ENCODE measurements around the gene NFIA. TPM values are rescaled to one million over a fixed set of nuclear protein-coding genes. Genes with fewer than 3 reads are reported as not detected.

Gene NFIA
- total RNA-seq, 1 experiment from 2014 or later, result 20.9 TPM

DNA sequence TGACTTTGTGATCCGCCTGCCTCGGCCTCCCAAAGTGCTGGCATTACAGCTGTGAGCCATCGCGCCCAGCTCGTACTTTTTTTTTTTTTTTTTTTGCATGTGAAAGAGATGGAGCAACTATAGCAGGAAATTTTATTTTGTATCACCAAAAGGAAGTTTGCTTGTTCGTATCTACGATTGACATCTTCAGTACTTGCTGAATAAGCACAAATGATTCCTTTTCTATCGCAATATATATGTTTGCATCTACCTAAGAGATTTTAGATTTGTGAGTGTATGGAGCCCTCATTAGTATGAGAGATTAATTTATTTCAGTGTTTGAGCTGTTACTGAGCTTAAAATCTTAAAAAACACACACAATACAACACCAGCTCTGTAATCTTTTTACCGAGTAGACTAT, 143.1 kb downstream of the NFIA start:
- intact Hi-C loops (cut with micrococcal nuclease; ENCODE audit: unreplicated experiment) (no loop called here), in situ Hi-C loops (cut with HindIII; ENCODE audit: low pct_unique_long_range_greater_than_20kb, low sequenced_read_pairs) (no loop called here)
- no peak overlapping the region for H3K4me3 ChIP-seq (ENCODE audit: low read depth in 2 of 2, low read length in 2 of 2)
- H3K27me3 ChIP-seq (ENCODE audit: control insufficient read depth, insufficient read depth, low read length), result no peaks in the 10 kb centered on the region
- BruUV-seq (replicated peaks), result no TSS peak
- H3K9me3 ChIP-seq (ENCODE audit: control insufficient read depth, insufficient read depth, low read depth, low read length), result no peaks in the 10 kb centered on the region
- H3K36me3 ChIP-seq (ENCODE audit: control insufficient read depth, insufficient read depth, low read length), result no peaks in the 10 kb centered on the region
- TF ChIP-seq POLR2AphosphoS5 (IDR thresholded peaks at IDR 0.05; ENCODE audit: low read depth, low read length) (no peak), TCF7L2 (IDR thresholded peaks at IDR 0.05; ENCODE audit: low read depth, low read length) (no peak), SIN3A (IDR thresholded peaks at IDR 0.05; ENCODE audit: borderline replicate concordance, insufficient read depth, low read depth, low read length) (no peak), CTCF (IDR thresholded peaks at IDR 0.05) (no peak)
- TF ChIP-seq, protein P1, sequence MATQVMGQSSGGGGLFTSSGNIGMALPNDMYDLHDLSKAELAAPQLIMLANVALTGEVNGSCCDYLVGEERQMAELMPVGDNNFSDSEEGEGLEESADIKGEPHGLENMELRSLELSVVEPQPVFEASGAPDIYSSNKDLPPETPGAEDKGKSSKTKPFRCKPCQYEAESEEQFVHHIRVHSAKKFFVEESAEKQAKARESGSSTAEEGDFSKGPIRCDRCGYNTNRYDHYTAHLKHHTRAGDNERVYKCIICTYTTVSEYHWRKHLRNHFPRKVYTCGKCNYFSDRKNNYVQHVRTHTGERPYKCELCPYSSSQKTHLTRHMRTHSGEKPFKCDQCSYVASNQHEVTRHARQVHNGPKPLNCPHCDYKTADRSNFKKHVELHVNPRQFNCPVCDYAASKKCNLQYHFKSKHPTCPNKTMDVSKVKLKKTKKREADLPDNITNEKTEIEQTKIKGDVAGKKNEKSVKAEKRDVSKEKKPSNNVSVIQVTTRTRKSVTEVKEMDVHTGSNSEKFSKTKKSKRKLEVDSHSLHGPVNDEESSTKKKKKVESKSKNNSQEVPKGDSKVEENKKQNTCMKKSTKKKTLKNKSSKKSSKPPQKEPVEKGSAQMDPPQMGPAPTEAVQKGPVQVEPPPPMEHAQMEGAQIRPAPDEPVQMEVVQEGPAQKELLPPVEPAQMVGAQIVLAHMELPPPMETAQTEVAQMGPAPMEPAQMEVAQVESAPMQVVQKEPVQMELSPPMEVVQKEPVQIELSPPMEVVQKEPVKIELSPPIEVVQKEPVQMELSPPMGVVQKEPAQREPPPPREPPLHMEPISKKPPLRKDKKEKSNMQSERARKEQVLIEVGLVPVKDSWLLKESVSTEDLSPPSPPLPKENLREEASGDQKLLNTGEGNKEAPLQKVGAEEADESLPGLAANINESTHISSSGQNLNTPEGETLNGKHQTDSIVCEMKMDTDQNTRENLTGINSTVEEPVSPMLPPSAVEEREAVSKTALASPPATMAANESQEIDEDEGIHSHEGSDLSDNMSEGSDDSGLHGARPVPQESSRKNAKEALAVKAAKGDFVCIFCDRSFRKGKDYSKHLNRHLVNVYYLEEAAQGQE (IDR thresholded peaks at IDR 0.05; ENCODE audit: insufficient read depth in 1 of 2, low read depth in 2 of 2, low read length in 1 of 2), result no peak
- ChIA-PET POLR2A (no interaction called here), CTCF (no interaction called here)
- DNase-seq (ENCODE audit: low read depth, low spot score), result no peak
- ATAC-seq, result no peak
- no peaks in the 10 kb centered on the region for H3K4me1 ChIP-seq (ENCODE audit: control insufficient read depth, insufficient read depth, low read length)
- H3K27ac ChIP-seq (ENCODE audit: low read length), result no peak overlapping the region

GRCh38 chr1:61226791-61227567, 144.6 kb downstream of the NFIA start:
- intact Hi-C loops (cut with micrococcal nuclease; ENCODE audit: unreplicated experiment) (no loop called here), in situ Hi-C loops (cut with HindIII; ENCODE audit: low pct_unique_long_range_greater_than_20kb, low sequenced_read_pairs) (no loop called here)
- no peak for ATAC-seq
- CTCF ChIA-PET, result no interaction called here
- Histone ChIP-seq H3K4me1 (ENCODE audit: control insufficient read depth, insufficient read depth, low read length) (no peaks in the 10 kb centered on the region), H3K4me3 (ENCODE audit: low read depth in 2 of 2, low read length in 2 of 2) (no peak overlapping the region), H3K27ac (ENCODE audit: low read length) (no peak overlapping the region), H3K27me3 (ENCODE audit: control insufficient read depth, insufficient read depth, low read length) (no peaks in the 10 kb centered on the region), H3K9me3 (ENCODE audit: control insufficient read depth, insufficient read depth, low read depth, low read length) (no peaks in the 10 kb centered on the region), H3K36me3 (ENCODE audit: control insufficient read depth, insufficient read depth, low read length) (no peaks in the 10 kb centered on the region)
- TF ChIP-seq SIN3A (IDR thresholded peaks at IDR 0.05; ENCODE audit: borderline replicate concordance, insufficient read depth, low read depth, low read length), result no peak
- TF ChIP-seq, protein P1 (IDR thresholded peaks at IDR 0.05; ENCODE audit: insufficient read depth in 1 of 2, low read depth in 2 of 2, low read length in 1 of 2), result no peak
- no peak for TF ChIP-seq TCF7L2 (IDR thresholded peaks at IDR 0.05; ENCODE audit: low read depth, low read length)
- no peak for TF ChIP-seq POLR2AphosphoS5 (IDR thresholded peaks at IDR 0.05; ENCODE audit: low read depth, low read length)
- TF ChIP-seq CTCF (IDR thresholded peaks at IDR 0.05), result no peak
- BruUV-seq (replicated peaks), result no TSS peak
- POLR2A ChIA-PET, result interaction anchor here (0.6 kb wide), 1 partner anchor 703 kb away, joined by 4 read pairs; no protein-coding TSS in a partner anchor
- DNase-seq (ENCODE audit: low read depth, low spot score), result no peak

All from Panc1 (cell line).